Smooth muscle cell of trachea (primary cell): ENCODE measurements around the gene PTCD3. TPM values are rescaled to one million over a fixed set of nuclear protein-coding genes. Genes with fewer than 3 reads are reported as not detected.

Experiments used
- total RNA-seq: library from RNA; depleted of rRNA; stranded (reverse); fragments of >200 nt; gene quantifications from 2 replicates; pipeline ENCODE4 v1.2.1, GENCODE V29; 2014

Gene PTCD3
- 117 and 196 TPM in 2 replicates for total RNA-seq

DNA sequence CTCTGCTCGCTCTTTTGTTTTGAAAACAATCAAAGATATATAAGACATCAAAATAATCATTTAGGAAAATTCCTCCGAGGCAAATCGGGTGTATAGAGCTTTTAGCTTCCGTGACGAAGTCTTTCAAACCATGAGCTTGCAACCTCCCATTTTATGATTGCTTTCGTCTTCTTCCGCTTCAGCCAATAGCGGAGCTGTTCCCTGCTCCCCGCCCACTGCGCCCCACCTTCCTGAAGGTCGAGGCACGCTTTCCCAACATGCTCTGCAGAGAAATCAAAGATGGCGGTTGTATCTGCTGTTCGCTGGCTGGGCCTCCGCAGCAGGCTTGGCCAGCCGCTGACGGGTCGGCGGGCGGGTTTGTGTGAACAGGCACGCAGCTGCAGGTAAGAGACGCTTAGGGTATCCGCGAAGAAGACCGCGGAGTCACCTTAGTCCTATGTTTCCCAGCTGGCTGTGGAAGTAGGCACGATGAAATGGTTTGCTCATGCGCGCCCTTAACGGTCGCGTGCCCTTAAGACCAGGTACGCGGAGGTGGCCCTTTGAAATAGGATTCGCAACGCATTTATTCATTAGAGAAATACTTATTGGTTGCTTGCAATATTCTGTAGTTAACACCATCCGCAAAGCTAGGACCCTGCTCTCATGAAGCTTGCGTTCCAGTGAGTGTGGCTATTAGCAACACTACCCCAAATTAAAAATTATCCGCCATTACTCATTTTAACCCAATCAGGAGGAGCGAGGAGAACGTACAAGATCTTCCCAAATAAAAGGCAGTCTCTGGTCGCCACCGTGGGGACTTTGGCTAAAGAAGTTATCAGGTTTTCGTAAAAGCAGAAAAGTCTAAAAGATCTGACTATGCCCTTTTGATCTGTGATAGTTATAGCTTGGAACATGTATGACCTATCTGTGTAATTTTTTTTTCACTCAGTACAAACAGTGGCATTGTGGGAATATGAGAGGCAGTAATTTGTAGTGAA, at the start of gene PTCD3:
Gene PTCD3, plus strand, starts transcription at position 267 of the 977 bp plus-strand sequence. Its CDS starts 13 bp downstream, at position 280.

DNA sequence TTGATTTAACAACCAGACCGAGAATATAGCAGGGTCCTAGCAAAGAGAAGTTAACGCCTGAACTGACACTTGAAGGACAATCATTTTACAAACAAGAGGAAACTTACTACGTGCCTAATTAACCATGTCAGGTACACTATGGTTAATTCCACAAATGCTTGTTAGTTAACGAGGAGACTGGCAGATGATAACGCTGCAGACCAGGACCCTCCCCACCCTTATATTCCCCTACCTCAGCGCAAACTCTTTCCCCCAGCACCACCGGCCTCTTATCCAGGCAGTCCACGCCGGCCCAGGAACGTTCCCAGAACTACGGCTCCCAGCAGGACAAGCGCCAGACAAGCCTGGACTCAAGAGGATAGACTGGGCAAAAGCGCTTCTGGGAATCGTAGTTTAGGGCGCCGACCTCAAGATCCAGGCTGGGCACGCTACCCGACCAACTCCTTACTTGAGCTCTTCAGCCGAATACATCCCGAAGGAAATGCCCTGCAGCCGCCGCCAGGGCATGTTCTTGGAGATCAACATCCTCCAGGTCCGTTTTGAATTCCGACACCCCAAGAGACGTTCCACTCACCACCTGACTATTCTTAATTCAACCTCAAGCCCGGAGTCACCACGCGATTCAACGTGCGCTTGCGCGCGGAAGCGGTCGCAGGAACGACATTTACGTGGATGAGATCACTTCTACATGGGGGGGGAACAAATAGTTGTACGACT, 625 bp upstream of the PTCD3 start, which contains the start of gene POLR1A:
Gene POLR1A, minus strand, starts transcription at position 635 of the 717 bp plus-strand sequence. Its CDS starts 110 bp downstream, at position 525.

Other genes with a start within 250 kb of the PTCD3 start
- gene ST3GAL5, start 217.2 kb upstream of the PTCD3 start, total RNA-seq: 5.5 and 11.2 TPM in 2 replicates
- gene POLR1A, start 349 bp upstream of the PTCD3 start, total RNA-seq: 16.7 and 18.5 TPM in 2 replicates
- gene IMMT, start 89.2 kb downstream of the PTCD3 start, total RNA-seq: 45.5 and 67.5 TPM in 2 replicates
- 39.0 and 49.2 TPM in 2 replicates for gene MRPL35, start 93.2 kb downstream of the PTCD3 start, total RNA-seq
- gene REEP1, start 231.4 kb downstream of the PTCD3 start, total RNA-seq: 0.15 TPM in 1 of 2 replicates, not detected in the other